ENCODE data around the gene HOXA4. TPM values are rescaled to one million over a fixed set of nuclear protein-coding genes. Genes with fewer than 3 reads are reported as not detected.
A peak's percentile ranks its signal among the peaks of the same experiment; 100 is the strongest.

The HOXA4 gene
- total RNA-seq, 1 donor from 2014 or later: 2.1 TPM

GRCh38 chr7:27115221-27116026 is 15.1 kb downstream of the HOXA4 start:
- H3K27me3 ChIP-seq: no peaks in the 10 kb centered on the region
- H3K27ac ChIP-seq: peak overlapping the region; percentile 89 to 97
- H3K36me3 ChIP-seq: no peaks in the 10 kb centered on the region
- no peak for DNase-seq (ENCODE audit: low spot score in 2 of 2)
- no peaks in the 10 kb centered on the region for H3K9me3 ChIP-seq
- peak overlapping the region; percentile 63 to 66 for H3K4me3 ChIP-seq
- H3K4me1 ChIP-seq: peaks cover under 1 to 18% of the 10 kb centered on the region in 2 donors
- intact Hi-C loops (cut with DNase I): loop anchor here (2.0 to 10.0 kb wide), 3 partner anchors 15 to 1299 kb away; partner anchors contain the start of genes CREB5 and HOXA4
- TF ChIP-seq CTCF (IDR thresholded peaks at IDR 0.05): no peak

DNA sequence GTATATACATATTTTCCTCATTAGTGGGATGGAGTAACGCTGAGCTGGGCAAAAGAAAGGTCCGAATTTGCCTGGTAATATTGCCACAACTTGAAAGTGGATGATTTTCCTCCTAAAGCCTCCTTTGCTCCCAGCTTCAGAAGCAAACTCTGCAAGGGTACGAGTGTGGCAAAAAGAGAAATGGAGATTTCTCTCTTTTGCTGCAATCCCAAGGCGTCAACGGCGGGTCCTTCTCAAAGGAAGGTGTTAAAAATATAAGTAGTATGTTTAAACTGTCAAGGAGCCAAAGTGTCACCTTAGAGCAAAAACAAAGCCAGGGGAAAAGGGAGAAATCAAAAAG is 15.7 kb downstream of the HOXA4 start:
- TF ChIP-seq CTCF (IDR thresholded peaks at IDR 0.05): no peak
- no peaks in the 10 kb centered on the region for H3K9me3 ChIP-seq
- H3K27ac ChIP-seq: peak overlapping the region; percentile 89 to 97
- H3K36me3 ChIP-seq: no peaks in the 10 kb centered on the region
- peaks cover 4 to 20% of the 10 kb centered on the region in 2 donors for H3K4me1 ChIP-seq
- H3K4me3 ChIP-seq: peak overlapping the region; percentile 63 to 66
- DNase-seq (ENCODE audit: low spot score in 2 of 2): no peak
- intact Hi-C loops (cut with DNase I): loop anchor here (2.0 to 10.0 kb wide), 4 partner anchors 16 to 1300 kb away; partner anchors contain the start of genes CREB5, HIBADH and HOXA4
- no peaks in the 10 kb centered on the region for H3K27me3 ChIP-seq

GRCh38 chr7:27113991-27114769 is 16.4 kb downstream of the HOXA4 start:
- H3K27me3 ChIP-seq: no peaks in the 10 kb centered on the region
- intact Hi-C loops (cut with DNase I): loop anchor here (2.0 to 10.0 kb wide), 5 partner anchors 17 to 1301 kb away; partner anchors contain the start of genes CBX3, CREB5, HIBADH and HNRNPA2B1
- no peak for TF ChIP-seq CTCF (IDR thresholded peaks at IDR 0.05)
- peaks cover 6 to 20% of the 10 kb centered on the region in 2 donors for H3K4me1 ChIP-seq
- no peaks in the 10 kb centered on the region for H3K36me3 ChIP-seq
- no peak for DNase-seq (ENCODE audit: low spot score in 2 of 2)
- peak overlapping the region; percentile 89 to 97 for H3K27ac ChIP-seq
- peak overlapping the region; percentile 63 to 81 for H3K4me3 ChIP-seq
- H3K9me3 ChIP-seq: no peaks in the 10 kb centered on the region

DNA sequence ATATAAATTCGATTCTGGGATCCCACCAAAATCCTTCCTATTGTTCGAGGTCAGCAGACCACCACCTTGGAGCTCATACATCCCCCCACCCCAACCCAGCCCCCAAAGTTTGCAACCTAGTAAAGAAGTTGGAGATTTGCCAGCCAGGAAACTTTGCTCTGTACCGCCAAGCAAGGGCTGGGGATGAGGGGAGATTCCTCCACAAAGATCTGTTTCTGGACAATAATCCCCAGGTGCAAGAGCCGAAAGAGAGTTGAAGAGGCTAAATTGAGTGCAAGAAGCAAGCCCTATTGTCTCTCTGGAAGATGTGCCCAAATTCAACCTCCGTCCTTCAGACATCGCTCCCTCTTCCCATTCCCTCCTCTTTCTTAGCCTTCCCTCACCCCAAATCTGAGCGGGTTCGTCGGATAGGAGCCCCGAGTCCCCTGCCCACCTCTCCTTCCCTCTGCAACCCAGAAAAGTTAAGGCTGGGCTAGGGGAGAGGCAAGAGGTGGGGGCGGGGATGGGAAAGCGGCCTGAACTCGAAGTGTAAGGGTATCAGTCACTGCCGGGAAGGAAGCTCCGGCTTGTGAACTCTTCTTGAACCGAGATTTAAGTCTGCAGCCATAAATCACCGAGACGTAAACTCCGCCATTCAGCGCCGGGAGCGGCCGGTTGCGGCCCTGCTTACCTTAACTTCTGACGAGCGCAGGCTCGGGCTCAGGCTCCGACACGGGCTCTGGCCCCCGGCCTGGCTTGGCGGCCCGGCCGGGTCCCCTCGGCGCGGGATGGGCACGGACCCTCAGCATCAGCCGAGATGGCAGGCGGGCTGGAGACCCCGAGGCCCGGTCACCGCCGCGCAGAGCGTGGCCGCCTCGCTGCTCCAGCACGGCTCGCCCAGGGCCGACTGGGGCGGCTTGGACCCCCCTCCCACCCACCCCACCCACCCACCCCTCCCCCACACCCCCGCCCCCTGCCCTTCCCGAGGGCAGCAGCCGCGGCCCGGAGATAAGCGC is 17.3 kb downstream of the HOXA4 start:
- H3K9me3 ChIP-seq: no peaks in the 10 kb centered on the region
- intact Hi-C loops (cut with DNase I): loop anchor here (2.0 to 10.0 kb wide), 3 partner anchors 549 to 1302 kb away; partner anchors contain the start of genes CBX3, CREB5, HIBADH and HNRNPA2B1
- H3K27me3 ChIP-seq: no peaks in the 10 kb centered on the region
- TF ChIP-seq CTCF (IDR thresholded peaks at IDR 0.05): no peak
- DNase-seq (ENCODE audit: low spot score in 2 of 2): no peak
- H3K4me1 ChIP-seq: peaks cover 8 to 15% of the 10 kb centered on the region in 2 donors
- no peaks in the 10 kb centered on the region for H3K36me3 ChIP-seq
- peak overlapping the region; percentile 63 to 81 for H3K4me3 ChIP-seq
- peak overlapping the region; percentile 89 to 97 for H3K27ac ChIP-seq

GRCh38 chr7:27112361-27112760 is 18.2 kb downstream of the HOXA4 start:
- no peaks in the 10 kb centered on the region for H3K36me3 ChIP-seq
- intact Hi-C loops (cut with DNase I): loop anchor here (2.0 to 10.0 kb wide), 3 partner anchors 550 to 1302 kb away; partner anchors contain the start of genes CBX3, CREB5, HIBADH and HNRNPA2B1
- H3K27me3 ChIP-seq: no peaks in the 10 kb centered on the region
- no peak for TF ChIP-seq CTCF (IDR thresholded peaks at IDR 0.05)
- peak overlapping the region; percentile 63 to 81 for H3K4me3 ChIP-seq
- H3K9me3 ChIP-seq: no peaks in the 10 kb centered on the region
- peaks cover 8 to 17% of the 10 kb centered on the region in 2 donors for H3K4me1 ChIP-seq
- DNase-seq (ENCODE audit: low spot score in 2 of 2): no peak
- H3K27ac ChIP-seq: peak overlapping the region; percentile 89 to 97
